Measurements from ENCODE around the gene RIN3. TPM values are rescaled to one million over a fixed set of nuclear protein-coding genes. Genes with fewer than 3 reads are reported as not detected.

The RIN3 gene
- total and polyA plus RNA-seq, 3 donors from 2014 or later = 25.9 to 56.2 (median 49.8) TPM

- WGBS, 2 donors = 58 to 63% methylated on average over 9 of the region's 9 CpGs
- TF ChIP-seq, protein P1, sequence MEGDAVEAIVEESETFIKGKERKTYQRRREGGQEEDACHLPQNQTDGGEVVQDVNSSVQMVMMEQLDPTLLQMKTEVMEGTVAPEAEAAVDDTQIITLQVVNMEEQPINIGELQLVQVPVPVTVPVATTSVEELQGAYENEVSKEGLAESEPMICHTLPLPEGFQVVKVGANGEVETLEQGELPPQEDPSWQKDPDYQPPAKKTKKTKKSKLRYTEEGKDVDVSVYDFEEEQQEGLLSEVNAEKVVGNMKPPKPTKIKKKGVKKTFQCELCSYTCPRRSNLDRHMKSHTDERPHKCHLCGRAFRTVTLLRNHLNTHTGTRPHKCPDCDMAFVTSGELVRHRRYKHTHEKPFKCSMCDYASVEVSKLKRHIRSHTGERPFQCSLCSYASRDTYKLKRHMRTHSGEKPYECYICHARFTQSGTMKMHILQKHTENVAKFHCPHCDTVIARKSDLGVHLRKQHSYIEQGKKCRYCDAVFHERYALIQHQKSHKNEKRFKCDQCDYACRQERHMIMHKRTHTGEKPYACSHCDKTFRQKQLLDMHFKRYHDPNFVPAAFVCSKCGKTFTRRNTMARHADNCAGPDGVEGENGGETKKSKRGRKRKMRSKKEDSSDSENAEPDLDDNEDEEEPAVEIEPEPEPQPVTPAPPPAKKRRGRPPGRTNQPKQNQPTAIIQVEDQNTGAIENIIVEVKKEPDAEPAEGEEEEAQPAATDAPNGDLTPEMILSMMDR (IDR thresholded peaks at IDR 0.05) = no peak
- no peak for TF ChIP-seq POLR2A (IDR thresholded peaks at IDR 0.05)
- H3K27me3 ChIP-seq = no peaks in the 10 kb centered on the region
- H3K27ac ChIP-seq = no peak overlapping the region
- H3K4me1 ChIP-seq = peaks cover 3% of the 10 kb centered on the region
- intact Hi-C loops (cut with DNase I; ENCODE audit: low total_unique reads) = no loop called here
- DNase-seq = no peak
- no peak overlapping the region for H3K4me3 ChIP-seq
- no peaks in the 10 kb centered on the region for H3K36me3 ChIP-seq (ENCODE audit: low read depth, missing control alignments)
- no peaks in the 10 kb centered on the region for H3K9me3 ChIP-seq
These were observed 162.4 kb downstream of the RIN3 start for GRCh38 chr14:92675976-92676375.

GRCh38 chr14:92676403-92677086 lies 163.0 kb downstream of the RIN3 start:
- WGBS, 2 donors = 85 to 94% methylated on average over 5 to 8 of the region's 8 CpGs
- no peak overlapping the region for H3K27ac ChIP-seq
- intact Hi-C loops (cut with DNase I; ENCODE audit: low total_unique reads) = no loop called here
- no peak for DNase-seq
- no peaks in the 10 kb centered on the region for H3K27me3 ChIP-seq
- peaks cover 8% of the 10 kb centered on the region for H3K4me1 ChIP-seq
- H3K9me3 ChIP-seq = no peaks in the 10 kb centered on the region
- no peak overlapping the region for H3K4me3 ChIP-seq
- H3K36me3 ChIP-seq (ENCODE audit: low read depth, missing control alignments) = no peaks in the 10 kb centered on the region
- no peak for TF ChIP-seq POLR2A (IDR thresholded peaks at IDR 0.05)
- TF ChIP-seq, protein P1 (IDR thresholded peaks at IDR 0.05) = no peak

DNA sequence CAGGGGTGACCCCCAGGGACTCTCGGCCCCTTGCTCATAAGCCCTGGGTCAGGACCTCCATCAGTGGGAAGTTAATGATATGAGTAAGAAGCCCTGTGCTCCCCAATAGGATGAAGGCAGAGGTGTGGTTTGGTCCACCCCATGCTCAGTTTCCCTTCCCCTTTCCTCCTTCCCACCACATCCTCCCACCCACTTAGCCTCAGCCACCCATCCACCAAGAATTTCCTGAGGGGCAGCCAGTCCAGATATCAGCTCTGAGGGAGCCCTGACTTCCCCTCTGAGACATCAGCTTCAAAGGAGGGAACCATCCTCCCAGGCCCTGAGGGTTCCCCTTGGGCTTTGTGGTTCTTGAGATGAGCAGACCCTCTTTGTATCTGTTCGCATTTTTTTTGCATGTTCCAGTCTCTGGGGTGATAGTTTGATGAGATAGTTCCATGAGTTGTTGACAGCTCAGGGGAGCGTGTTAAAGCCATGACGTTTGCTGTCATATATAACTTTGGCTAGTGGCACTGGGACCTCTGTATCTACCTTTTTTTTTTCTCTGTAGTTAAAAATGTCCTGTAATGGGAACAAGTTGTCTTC lies 163.6 kb downstream of the RIN3 start:
- H3K36me3 ChIP-seq (ENCODE audit: low read depth, missing control alignments) = no peaks in the 10 kb centered on the region
- H3K4me3 ChIP-seq = no peak overlapping the region
- H3K27me3 ChIP-seq = no peaks in the 10 kb centered on the region
- no peak for TF ChIP-seq POLR2A (IDR thresholded peaks at IDR 0.05)
- TF ChIP-seq, protein P1 (IDR thresholded peaks at IDR 0.05) = no peak
- H3K4me1 ChIP-seq = peaks cover 8% of the 10 kb centered on the region
- WGBS, 2 donors = 77 to 81% methylated on average over 4 of the region's 4 CpGs
- intact Hi-C loops (cut with DNase I; ENCODE audit: low total_unique reads) = no loop called here
- DNase-seq = no peak
- no peaks in the 10 kb centered on the region for H3K9me3 ChIP-seq
- H3K27ac ChIP-seq = no peak overlapping the region

DNA sequence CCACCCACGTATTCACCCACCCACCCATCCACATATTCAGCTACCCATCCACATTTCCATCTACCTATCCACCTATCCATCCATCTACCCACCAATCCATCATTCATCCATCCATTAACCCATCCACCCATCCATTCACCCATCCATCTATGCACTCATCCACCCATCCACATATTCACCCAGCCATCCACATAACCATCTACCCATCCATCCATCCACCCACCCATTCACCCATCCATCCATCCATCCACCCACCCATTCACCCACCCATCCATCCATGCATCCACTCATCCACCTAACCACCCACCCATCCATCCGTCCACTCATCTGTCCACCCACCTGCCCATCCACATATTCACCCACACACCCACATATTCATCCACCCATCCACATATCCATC lies 164.4 kb downstream of the RIN3 start:
- intact Hi-C loops (cut with DNase I; ENCODE audit: low total_unique reads) = no loop called here
- H3K27me3 ChIP-seq = no peaks in the 10 kb centered on the region
- DNase-seq = no peak
- H3K27ac ChIP-seq = no peak overlapping the region
- H3K9me3 ChIP-seq = no peaks in the 10 kb centered on the region
- 93 to 99% methylated on average over 2 of the region's 2 CpGs for WGBS, 2 donors
- no peaks in the 10 kb centered on the region for H3K36me3 ChIP-seq (ENCODE audit: low read depth, missing control alignments)
- no peak overlapping the region for H3K4me3 ChIP-seq
- TF ChIP-seq POLR2A (IDR thresholded peaks at IDR 0.05) = no peak
- TF ChIP-seq, protein P1 (IDR thresholded peaks at IDR 0.05) = no peak
- H3K4me1 ChIP-seq = peaks cover 8% of the 10 kb centered on the region

DNA sequence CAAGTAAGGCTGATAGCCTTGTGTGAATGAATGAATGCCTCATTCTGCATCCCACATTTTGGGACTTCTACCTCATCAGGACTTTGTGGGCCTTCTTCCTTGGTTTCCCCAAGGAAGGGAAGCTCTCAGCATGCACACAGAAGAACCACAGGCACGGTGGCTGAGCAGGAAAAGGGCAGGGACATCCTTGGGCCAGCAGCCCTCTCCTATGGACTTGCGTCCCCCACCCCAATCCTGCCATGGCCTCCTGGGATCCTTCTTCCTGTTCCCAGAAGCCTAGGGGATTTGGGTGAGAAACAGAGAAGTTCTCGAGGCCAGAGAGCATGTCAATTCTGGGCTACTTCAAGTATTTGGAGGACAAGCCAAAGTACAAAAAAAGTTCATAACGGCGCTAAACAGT lies 165.2 kb downstream of the RIN3 start:
- intact Hi-C loops (cut with DNase I; ENCODE audit: low total_unique reads) = no loop called here
- TF ChIP-seq, protein P1 (IDR thresholded peaks at IDR 0.05) = no peak
- no peak for TF ChIP-seq POLR2A (IDR thresholded peaks at IDR 0.05)
- Histone ChIP-seq H3K4me3 (no peak overlapping the region), H3K4me1 (peaks cover 8% of the 10 kb centered on the region), H3K27me3 (no peaks in the 10 kb centered on the region), H3K36me3 (ENCODE audit: low read depth, missing control alignments) (no peaks in the 10 kb centered on the region), H3K27ac (no peak overlapping the region), H3K9me3 (no peaks in the 10 kb centered on the region)
- WGBS, 2 donors = 63 to 70% methylated on average over 5 of the region's 5 CpGs
- DNase-seq = no peak

Measured in testis (tissue), 3 donors.